Neural progenitor cell (in vitro differentiated cells): ENCODE data around the gene FAIM2. TPM values are rescaled to one million over a fixed set of nuclear protein-coding genes. Genes with fewer than 3 reads are reported as not detected.

Experiments
- DNase-seq: peaks from one replicate; pipeline ENCODE4 v3.0.0-alpha.2; 2016; ENCODE audit warnings: low spot score
- H2AFZ ChIP-seq: fragments of 200-600 bp; sonication (generic); replicated peaks from 2 replicates; pipeline ENCODE4 v1.6.1; 2016; ENCODE audit warnings: antibody characterized with exemption
- H3F3A ChIP-seq: fragments of 200-600 bp; sonication (generic); 2 replicates; pipeline ENCODE4 v1.6.1; 2016; ENCODE audit warnings: antibody characterized with exemption, low read depth
- H3K27ac ChIP-seq: fragments of 200-600 bp; sonication (generic); 2 replicates; pipeline ENCODE4 v1.5.1; 2016; ENCODE audit warnings: mild to moderate bottlenecking
- H3K27me3 ChIP-seq: fragments of 200-600 bp; sonication (generic); 2 replicates; pipeline ENCODE4 v1.6.1; 2016; ENCODE audit warnings: mild to moderate bottlenecking, moderate library complexity
- H3K36me3 ChIP-seq: fragments of 200-600 bp; sonication (generic); 2 replicates; pipeline ENCODE4 v1.5.1; 2016
- H3K4me1 ChIP-seq: fragments of 200-600 bp; sonication (generic); 2 replicates; pipeline ENCODE4 v1.6.1; 2016; ENCODE audit warnings: mixed run types
- H3K4me2 ChIP-seq: fragments of 200-600 bp; sonication (generic); 2 replicates; pipeline ENCODE4 v1.6.1; 2016
- H3K4me3 ChIP-seq: fragments of 200-600 bp; sonication (generic); 2 replicates; pipeline ENCODE4 v1.5.1; 2016
- H3K79me2 ChIP-seq: fragments of 200-600 bp; sonication (generic); 2 replicates; pipeline ENCODE4 v1.6.1; 2016; ENCODE audit warnings: low read depth
- H3K9ac ChIP-seq: fragments of 200-600 bp; sonication (generic); 2 replicates; pipeline ENCODE4 v1.6.1; 2016
- H3K9me3 ChIP-seq: fragments of 200-600 bp; sonication (generic); 2 replicates; pipeline ENCODE4 v1.5.1; 2016; ENCODE audit warnings: low read depth
- H4K20me1 ChIP-seq: fragments of 200-600 bp; sonication (generic); 2 replicates; pipeline ENCODE4 v1.6.1; 2016; ENCODE audit warnings: low read depth
- H3K27ac Mint-ChIP-seq: 3 replicates; pipeline ENCODE4 v1.8.0; 2021; ENCODE audit warnings: mixed read lengths
- H3K27me3 Mint-ChIP-seq: 2 replicates; pipeline ENCODE4 v1.8.0; 2022; ENCODE audit warnings: low read depth, mild to moderate bottlenecking, inconsistent platforms, moderate library complexity, mixed read lengths; ENCODE audit not compliant: insufficient read depth
- H3K36me3 Mint-ChIP-seq: 3 replicates; pipeline ENCODE4 v1.8.0; 2021; ENCODE audit warnings: mixed read lengths
- H3K4me1 Mint-ChIP-seq: 3 replicates; pipeline ENCODE4 v1.8.0; 2021; ENCODE audit warnings: mixed read lengths
- H3K4me3 Mint-ChIP-seq: 3 replicates; pipeline ENCODE4 v1.8.0; 2021; ENCODE audit warnings: mild to moderate bottlenecking, moderate library complexity, mixed read lengths
- H3K9me3 Mint-ChIP-seq: 3 replicates; pipeline ENCODE4 v1.8.0; 2020; ENCODE audit warnings: mixed read lengths
- EZH2 ChIP-seq: fragments of 200-600 bp; sonication (generic); IDR thresholded peaks from 2 replicates; pipeline ENCODE4 v1.6.1; 2017; ENCODE audit warnings: antibody characterized with exemption, mild to moderate bottlenecking, moderate library complexity
- EZH2phosphoT487 ChIP-seq: fragments of 200-600 bp; sonication (generic); IDR thresholded peaks from 2 replicates; pipeline ENCODE4 v1.6.1; 2017; ENCODE audit warnings: antibody characterized with exemption
- total RNA-seq: library from RNA; depleted of rRNA; stranded (reverse); fragments of >200 nt; gene quantifications from 2 replicates; pipeline ENCODE4 v1.2.3, GENCODE V29; 2015; ENCODE audit warnings: low replicate concordance
- TF ChIP-seq, protein P1 (sequence below): fragments of 200-600 bp; sonication (generic); IDR thresholded peaks from 2 replicates; pipeline ENCODE4 v1.5.1; 2017; ENCODE audit warnings: antibody characterized with exemption, mild to moderate bottlenecking

Gene FAIM2
- total RNA-seq, 1 donor from 2014 or later: 0.39 TPM

DNA sequence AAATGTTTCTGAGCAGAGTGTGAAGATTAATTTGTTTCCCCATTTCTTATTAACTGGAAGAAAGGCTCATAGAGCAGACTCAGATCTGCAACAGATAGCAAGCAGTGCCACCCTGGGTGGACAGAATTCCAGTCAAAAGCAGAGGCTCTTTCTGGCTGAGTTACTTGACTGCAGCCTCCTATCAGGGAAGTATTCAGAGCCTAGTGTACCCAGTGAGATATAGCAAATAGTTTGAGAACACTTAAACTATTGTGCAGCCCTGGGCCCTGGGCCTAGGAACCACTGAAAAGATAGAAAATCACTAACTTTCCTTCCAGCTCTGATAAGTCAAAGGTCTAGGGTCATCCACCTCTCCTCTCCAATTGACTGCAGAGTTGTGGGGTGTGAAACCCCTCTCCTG lies 35.6 kb upstream of the FAIM2 start:
- peaks cover 5% of the 10 kb centered on the region for H3K9me3 Mint-ChIP-seq
- Histone ChIP-seq H3K36me3 (no peaks in the 10 kb centered on the region), H3F3A (no peaks in the 10 kb centered on the region), H2AFZ (no peak overlapping the region), H3K4me3 (no peak overlapping the region), H3K4me1 (no peaks in the 10 kb centered on the region), H3K79me2 (no peaks in the 10 kb centered on the region), H3K27me3 (peaks cover 8% of the 10 kb centered on the region), H3K27ac (no peak overlapping the region), H3K9me3 (no peaks in the 10 kb centered on the region), H3K4me2 (no peak overlapping the region), H4K20me1 (no peaks in the 10 kb centered on the region), H3K9ac (no peak overlapping the region)
- TF ChIP-seq EZH2: no peak
- TF ChIP-seq, protein P1, sequence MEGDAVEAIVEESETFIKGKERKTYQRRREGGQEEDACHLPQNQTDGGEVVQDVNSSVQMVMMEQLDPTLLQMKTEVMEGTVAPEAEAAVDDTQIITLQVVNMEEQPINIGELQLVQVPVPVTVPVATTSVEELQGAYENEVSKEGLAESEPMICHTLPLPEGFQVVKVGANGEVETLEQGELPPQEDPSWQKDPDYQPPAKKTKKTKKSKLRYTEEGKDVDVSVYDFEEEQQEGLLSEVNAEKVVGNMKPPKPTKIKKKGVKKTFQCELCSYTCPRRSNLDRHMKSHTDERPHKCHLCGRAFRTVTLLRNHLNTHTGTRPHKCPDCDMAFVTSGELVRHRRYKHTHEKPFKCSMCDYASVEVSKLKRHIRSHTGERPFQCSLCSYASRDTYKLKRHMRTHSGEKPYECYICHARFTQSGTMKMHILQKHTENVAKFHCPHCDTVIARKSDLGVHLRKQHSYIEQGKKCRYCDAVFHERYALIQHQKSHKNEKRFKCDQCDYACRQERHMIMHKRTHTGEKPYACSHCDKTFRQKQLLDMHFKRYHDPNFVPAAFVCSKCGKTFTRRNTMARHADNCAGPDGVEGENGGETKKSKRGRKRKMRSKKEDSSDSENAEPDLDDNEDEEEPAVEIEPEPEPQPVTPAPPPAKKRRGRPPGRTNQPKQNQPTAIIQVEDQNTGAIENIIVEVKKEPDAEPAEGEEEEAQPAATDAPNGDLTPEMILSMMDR: no peak
- TF ChIP-seq EZH2phosphoT487: no peak
- no peaks in the 10 kb centered on the region for H3K36me3 Mint-ChIP-seq
- H3K4me3 Mint-ChIP-seq: no peak overlapping the region
- H3K27ac Mint-ChIP-seq: no peak overlapping the region
- no peak for DNase-seq
- peaks cover 4% of the 10 kb centered on the region for H3K27me3 Mint-ChIP-seq
- H3K4me1 Mint-ChIP-seq: peaks cover 24% of the 10 kb centered on the region

DNA sequence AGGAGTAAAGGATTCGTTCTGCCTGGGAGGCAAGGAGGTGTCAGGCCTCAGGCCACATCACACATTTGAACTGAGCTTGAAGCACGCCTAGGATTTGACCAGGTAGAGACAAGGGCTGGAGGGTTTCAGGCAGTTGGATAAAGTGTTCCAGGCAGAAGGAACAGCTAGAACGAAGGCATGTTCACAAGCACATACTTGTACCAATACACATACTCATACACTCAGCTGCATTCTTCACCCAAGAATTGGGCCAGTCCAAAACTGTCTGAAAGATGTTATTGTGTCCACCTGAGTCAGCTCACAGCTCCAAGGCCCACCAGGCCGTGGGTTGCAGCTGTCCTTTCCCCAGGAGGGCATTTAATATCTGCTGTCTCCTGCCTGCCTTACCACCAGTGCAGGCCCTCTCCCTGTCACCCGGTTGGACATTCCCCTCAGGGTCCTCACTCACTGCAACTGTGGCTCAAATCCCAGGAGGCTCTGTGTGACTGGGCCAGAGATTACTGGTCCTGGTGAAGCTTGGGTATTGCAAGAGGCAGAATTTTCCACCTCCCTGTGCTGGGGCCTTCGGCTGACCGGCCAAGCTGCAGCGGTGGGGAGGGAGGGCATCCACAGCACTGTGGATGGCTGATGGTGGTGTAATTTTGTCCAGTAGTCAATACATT lies 34.1 kb upstream of the FAIM2 start:
- no peaks in the 10 kb centered on the region for H4K20me1 ChIP-seq
- no peaks in the 10 kb centered on the region for H3K79me2 ChIP-seq
- Mint-ChIP-seq H3K9me3 (peaks cover 5% of the 10 kb centered on the region), H3K27me3 (peaks cover 1% of the 10 kb centered on the region), H3K4me3 (no peak overlapping the region), H3K36me3 (no peaks in the 10 kb centered on the region), H3K27ac (no peak overlapping the region), H3K4me1 (peaks cover 24% of the 10 kb centered on the region)
- TF ChIP-seq, protein P1: no peak
- TF ChIP-seq EZH2phosphoT487 (no peak), EZH2 (no peak)
- no peaks in the 10 kb centered on the region for H3K4me1 ChIP-seq
- no peak overlapping the region for H3K27ac ChIP-seq
- H3K9me3 ChIP-seq: no peaks in the 10 kb centered on the region
- H3F3A ChIP-seq: no peaks in the 10 kb centered on the region
- no peak overlapping the region for H3K4me2 ChIP-seq
- H3K27me3 ChIP-seq: no peaks in the 10 kb centered on the region
- no peak overlapping the region for H3K4me3 ChIP-seq
- no peak overlapping the region for H3K9ac ChIP-seq
- H3K36me3 ChIP-seq: no peaks in the 10 kb centered on the region
- H2AFZ ChIP-seq: no peak overlapping the region
- DNase-seq: no peak

DNA sequence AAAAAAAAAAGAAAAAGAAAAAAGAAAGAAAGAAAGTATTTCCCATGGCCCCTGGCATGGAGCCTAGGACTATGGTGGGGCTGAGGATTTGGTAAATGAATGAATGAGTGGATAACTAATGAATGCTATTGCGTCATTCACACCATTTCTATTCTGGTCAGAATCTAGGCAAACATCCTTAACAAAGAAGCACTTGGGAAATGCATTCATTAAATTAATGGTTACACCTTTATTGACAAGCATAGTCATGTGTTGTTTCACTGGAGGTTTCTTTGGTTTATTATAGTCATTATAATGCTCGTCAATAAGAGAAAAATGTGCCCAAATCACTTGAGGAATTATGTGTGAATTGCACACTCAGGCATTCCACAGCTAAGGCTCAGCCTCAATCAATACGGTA lies 33.2 kb upstream of the FAIM2 start:
- Histone ChIP-seq H3K36me3 (no peaks in the 10 kb centered on the region), H3K79me2 (no peaks in the 10 kb centered on the region), H3F3A (no peaks in the 10 kb centered on the region), H3K27ac (no peak overlapping the region), H3K9ac (no peak overlapping the region), H3K4me2 (no peak overlapping the region), H3K4me1 (no peaks in the 10 kb centered on the region), H2AFZ (no peak overlapping the region), H3K4me3 (no peak overlapping the region), H3K27me3 (no peaks in the 10 kb centered on the region), H4K20me1 (no peaks in the 10 kb centered on the region), H3K9me3 (no peaks in the 10 kb centered on the region)
- Mint-ChIP-seq H3K36me3 (no peaks in the 10 kb centered on the region), H3K9me3 (peaks cover 5% of the 10 kb centered on the region), H3K4me3 (no peak overlapping the region), H3K4me1 (peaks cover 18% of the 10 kb centered on the region), H3K27me3 (no peaks in the 10 kb centered on the region), H3K27ac (no peak overlapping the region)
- DNase-seq: no peak
- TF ChIP-seq EZH2 (no peak), EZH2phosphoT487 (no peak)
- TF ChIP-seq, protein P1: no peak
